NK-92 (cell line): ENCODE measurements around the gene DLGAP1.

Experiments
- DNase-seq: peaks from one replicate; lab custom pipeline; 2025; ENCODE audit not compliant: unreplicated experiment; lab: John Stamatoyannopoulos, UW

DLGAP1 gene

DNA sequence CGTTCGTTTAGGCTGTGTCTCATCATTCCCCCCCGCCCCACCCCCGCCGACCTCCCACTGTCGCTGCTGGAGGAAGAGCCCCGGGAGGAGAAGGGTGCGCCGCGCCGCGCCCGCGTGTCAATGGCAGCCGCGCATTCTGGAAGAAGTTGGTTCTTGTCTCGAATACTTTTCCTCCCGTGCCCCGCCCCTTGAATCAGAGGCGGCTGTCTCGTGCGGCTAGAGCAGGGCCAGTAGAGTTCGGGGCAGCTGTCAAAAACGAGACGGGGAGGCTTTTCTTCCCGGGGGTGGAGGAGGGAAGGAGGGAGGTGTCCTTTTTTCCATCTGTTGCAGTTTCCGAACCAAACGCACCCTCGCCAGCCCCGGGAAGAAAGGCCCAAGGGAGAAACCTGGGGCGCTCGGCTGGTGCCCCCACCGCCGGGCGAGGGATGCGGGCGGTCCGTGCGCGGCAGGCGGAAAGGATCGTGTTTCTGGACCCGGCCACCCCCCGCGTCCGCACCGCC, 1005.5 kb downstream of the DLGAP1 start:
- no peak for DNase-seq

DNA sequence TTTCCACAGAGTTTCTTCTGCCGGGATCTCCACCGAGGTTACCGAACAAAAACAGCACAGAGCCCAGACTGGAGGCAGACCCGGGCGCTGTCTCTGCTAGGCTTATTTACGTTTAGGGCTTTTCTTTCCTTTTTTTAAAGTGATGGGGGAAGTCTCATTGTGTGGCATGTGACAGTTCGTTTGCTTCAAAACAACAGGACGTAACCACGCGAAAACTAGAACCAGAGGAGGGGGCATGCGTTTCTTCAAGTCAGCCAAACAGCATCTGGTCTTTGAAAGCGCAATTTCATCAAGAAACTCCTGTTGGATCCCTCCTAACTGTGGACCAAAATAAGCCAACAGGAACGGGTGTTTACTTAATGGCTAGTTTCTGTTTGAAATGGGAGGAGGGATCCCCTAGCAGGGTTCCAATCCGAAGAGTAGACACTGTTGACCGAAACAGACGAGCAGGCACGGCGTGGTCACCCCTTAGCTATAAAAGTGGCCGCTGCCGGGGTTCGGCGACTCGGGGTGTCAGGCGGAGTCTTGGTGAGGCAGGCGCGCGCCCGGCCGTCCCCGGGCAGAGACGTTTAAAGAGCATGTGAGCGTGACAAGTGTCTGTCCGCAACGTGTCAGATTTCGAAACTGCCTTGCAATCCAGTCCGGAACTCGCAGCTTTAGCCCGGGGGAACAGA, 1006.1 kb downstream of the DLGAP1 start:
- no peak for DNase-seq

DNA sequence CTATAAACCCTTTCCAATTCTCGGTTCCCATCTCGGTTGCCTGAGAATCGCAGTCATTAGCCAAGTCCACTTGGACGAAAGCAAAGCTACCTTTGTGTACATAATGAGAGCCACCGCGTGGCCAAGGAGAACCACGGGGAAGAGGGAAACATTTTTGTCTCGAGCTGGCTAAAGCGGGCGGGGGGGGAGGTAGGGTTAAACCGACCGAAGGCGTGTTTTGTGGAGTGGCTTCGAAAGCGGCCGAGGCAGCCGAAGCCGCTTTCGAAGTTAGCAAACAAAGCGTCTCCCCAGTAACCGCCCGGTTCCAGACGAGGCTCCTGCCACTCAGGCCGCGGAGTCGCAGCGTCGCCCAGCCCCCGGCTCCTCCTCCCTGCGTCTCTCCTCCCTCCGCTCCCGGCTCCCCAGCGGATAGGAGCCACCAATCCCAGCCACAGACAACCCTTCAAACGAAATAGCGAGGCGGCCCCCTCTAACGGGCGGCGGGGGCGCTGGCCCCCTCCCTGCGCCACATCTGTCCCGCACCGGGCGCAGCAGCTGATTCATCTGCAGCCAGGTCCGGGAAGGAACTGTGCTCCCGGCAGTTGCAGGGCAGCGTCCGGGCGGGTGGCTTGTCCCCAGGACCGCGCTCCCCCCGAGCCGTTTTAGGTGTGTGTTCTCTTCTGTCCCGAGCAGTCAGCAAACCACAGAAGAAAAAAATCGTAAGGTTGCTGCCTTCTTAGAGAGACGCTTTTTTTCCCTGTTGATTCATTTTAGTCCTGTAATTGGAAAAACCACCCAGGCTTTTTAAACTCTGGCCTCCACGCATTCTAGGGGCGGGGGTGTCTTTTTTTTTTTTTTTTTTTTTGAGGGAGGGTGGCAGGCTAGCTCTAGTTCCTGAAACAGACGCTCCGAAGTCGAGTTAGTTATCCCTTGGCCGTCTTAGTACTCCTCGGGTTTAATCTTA, 1006.9 kb downstream of the DLGAP1 start:
- DNase-seq: no peak

DNA sequence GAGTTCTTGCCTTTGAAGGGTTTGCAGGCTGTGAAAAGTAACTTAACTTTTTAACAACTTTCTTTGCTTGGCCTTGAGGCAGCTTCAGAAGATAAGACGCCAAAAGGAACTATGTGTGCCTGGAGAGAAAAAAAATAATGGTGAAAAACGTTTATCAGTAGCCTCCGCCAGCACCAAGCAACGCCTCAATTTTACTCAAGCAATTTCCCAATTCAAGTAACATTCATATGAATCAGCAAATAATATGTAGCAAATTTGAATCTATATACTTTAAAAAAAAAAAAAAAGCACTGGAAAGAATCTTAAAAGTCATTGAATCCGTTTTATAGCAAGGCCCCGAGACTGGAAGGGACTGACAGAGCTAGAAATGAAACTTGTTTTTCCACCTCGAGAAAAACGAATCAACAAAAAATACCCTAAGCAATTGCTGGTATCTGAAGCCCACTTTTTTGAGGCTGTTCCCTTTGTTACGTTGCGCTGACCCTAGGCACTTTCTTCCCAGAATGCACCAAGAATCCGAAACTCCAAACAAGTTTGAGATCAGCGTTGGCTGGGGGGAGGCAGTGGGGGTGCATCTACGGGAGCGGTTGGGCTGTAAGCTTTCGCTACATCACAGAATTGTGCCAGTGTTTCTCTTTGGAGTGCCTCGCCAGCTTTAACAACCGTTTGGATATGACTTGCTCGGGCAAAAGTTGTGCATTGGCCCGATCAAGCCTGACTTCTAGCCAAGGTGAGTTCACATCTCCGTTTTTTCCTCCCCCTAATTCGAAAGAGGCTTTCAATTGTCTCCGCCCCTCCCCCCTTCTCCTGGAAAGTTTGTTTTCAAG, 1007.8 kb downstream of the DLGAP1 start:
- DNase-seq: no peak
